GM08714 (cell line): ENCODE results near the gene ATP5F1C.
"Not testable (repeated sequence)": the region's sequence is repeated elsewhere in the genome, so short reads cannot be mapped to it uniquely, and the experiment has no call there.

Experiments used
- H3K4me3 ChIP-seq: fragments of 200-500 bp; sonication (Bioruptor generic); 2 replicates; pipeline ENCODE4 v1.5.1; 2014; ENCODE audit warnings: mild to moderate bottlenecking, low read length, inconsistent platforms
- ZNF274 ChIP-seq: IDR thresholded peaks from 2 replicates; pipeline ENCODE4 v1.6.1; 2012; ENCODE audit warnings: mild to moderate bottlenecking, low read depth, low read length

Gene ATP5F1C

DNA sequence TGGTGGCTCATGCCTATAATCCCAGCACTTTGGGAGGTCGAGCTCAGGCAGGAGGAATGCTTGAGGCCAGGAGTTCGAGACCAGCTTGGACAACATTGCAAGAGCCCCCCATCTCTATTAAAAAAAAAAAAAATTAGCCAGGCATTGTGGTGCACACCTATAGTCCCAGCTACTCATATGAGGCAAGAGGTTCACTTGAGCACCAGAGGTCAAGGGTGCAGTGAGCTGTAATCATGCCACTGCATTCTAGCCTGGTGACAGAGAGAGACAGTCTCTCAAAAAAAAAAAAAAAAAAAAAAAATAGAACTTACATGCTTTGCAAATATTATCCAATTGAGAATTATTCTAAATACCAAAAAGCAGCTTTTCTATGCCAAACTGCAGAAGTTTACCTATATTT is 11.2 kb upstream of the ATP5F1C start:
- TF ChIP-seq ZNF274, result no peak
- no peak overlapping the region for H3K4me3 ChIP-seq

DNA sequence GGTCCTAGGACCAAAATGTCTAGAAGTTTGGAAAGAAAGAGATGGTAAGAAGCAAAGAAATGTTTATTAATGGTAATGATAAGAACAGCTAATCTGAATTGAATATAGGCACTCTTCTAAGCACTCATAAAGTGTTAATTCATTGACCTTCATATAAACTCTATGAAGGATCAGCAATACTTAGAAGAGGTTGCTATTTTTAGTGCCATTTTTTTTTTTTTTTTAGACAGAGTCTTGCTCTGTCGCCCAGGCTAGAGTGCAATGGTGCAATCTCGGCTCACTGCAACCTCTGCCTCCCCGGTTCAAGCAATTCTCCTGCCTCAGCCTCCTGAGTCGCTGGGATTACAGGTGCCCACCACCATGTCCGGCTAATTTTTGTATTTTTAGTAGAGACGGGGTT is 5.8 kb upstream of the ATP5F1C start:
- H3K4me3 ChIP-seq, result not testable (repeated sequence)

DNA sequence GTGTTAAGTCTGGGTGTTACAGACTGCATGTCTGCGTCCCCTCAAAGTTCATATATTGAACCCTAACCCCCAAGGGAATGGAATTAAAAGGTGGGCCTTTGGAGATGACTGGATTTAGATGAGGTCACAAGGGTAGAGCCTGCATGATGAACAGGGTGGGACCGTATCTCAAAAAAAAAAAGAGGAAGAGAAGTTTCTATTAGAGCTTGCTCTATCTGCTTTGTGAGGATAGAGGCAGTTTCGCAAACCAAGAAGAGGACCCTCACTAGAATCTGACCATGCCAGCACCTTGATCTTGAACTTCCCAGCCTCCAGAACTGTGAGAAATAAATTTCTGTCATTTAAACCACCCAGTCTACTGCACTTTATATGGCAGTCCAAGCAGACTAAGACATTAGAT is 1.5 kb upstream of the ATP5F1C start:
- H3K4me3 ChIP-seq, result peak overlapping the region; percentile 89
- no peak for TF ChIP-seq ZNF274

DNA sequence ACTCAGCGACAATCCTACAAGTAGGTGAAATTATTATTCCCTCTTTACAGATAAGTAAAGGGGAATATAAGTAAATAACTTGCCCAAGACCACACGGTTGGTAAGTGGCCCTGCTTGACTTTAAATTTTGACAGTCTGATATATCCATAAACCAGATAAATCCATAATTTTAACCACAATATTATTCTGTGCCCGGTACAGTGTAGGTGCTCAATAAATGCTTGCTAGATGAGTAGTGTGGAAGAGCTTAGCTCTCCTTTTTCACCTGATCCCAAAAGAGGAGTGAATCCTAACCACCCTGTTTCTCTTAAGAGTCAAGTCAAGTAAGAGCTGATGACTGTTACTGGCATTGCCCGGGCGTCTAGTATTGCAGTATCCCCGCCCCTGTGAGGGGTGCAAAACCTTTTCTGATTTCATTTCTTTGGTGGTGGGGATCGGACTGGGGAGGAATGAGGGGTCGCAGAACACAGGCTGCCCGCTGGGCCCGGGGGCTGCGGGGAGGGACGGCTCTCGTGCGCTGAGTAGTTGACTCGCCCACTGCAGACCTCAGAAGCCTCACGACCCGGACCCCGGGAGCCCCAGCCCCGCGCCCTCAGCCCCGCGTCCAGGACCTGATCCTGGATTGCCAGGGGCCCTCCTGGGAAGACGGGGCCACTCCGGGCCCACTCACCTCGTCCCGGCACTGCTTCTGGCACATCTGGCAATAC is 674 bp upstream of the ATP5F1C start:
- H3K4me3 ChIP-seq, result peak overlapping the region; percentile 89
- no peak for TF ChIP-seq ZNF274

DNA sequence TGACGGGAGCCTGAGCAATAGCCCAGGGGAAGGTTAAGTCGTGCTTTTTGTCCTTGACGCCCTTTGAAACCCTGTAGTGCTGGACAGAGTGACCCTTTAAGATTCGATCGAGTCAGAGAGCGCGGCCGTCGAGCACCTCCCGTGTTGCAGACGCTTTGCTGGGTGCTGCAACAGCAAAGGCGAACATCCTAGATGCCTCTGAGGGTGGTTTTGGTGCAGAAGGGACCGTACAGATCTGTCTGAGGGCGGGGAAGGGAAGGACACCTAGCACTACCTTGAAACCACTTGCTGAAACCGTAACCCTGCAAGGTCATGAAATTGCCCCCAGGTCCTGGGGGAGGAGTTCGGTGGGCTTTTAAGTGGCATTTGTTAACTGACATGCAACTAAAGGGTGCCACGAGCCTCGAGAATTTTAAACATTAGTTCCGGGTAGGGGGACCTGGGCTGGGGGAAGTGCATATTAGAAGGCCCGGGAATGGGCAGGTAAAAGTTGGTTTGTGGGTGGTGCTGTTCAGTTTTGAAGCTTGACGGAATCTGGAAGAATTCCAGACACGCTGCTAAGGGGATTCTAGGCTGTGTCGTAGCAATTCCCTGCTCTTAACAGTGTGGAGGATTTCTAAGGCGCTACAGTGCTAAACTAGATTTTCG is 786 bp downstream of the ATP5F1C start:
- H3K4me3 ChIP-seq, result peak overlapping the region; percentile 89
- no peak for TF ChIP-seq ZNF274

DNA sequence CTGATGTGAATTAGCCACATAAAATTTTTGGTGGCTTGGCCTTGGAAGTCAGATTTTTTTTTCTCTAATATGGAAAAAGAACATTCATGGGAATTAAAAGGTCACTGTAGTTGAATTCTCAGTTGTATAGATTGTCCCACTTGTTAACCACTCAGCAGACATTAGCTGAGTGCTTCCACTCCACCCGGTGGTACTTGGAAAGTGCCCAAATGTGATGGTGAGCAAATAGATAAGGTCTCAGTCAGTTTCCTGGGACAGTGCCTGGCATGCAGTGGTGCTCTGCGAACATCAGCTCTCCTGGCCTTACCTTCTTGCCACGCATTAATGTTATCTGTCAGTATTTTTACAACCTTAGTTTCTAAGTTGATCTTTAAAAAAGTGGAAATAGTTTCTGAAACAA is 1.4 kb downstream of the ATP5F1C start:
- TF ChIP-seq ZNF274, result no peak
- H3K4me3 ChIP-seq, result peak overlapping the region; percentile 89

DNA sequence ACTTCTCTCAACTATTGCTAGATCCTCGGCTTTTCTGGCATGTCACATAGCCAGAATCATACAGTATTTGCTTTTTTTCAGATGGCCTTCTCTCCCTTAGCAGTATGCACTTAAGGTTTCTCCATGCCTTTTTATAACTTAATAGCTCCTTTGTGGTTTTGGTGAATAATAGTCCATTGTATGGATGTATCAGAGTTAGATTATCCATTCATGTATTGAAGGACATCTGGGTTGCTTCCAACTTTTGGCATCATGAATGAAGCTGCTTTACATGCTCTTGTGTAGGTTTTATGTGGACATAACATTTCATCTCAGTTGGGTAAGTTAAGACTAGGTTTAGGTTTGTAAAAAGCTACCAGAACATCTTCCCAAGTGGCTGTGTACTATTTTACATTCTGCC is 4.6 kb downstream of the ATP5F1C start:
- no peak for TF ChIP-seq ZNF274
- H3K4me3 ChIP-seq, result no peak overlapping the region

DNA sequence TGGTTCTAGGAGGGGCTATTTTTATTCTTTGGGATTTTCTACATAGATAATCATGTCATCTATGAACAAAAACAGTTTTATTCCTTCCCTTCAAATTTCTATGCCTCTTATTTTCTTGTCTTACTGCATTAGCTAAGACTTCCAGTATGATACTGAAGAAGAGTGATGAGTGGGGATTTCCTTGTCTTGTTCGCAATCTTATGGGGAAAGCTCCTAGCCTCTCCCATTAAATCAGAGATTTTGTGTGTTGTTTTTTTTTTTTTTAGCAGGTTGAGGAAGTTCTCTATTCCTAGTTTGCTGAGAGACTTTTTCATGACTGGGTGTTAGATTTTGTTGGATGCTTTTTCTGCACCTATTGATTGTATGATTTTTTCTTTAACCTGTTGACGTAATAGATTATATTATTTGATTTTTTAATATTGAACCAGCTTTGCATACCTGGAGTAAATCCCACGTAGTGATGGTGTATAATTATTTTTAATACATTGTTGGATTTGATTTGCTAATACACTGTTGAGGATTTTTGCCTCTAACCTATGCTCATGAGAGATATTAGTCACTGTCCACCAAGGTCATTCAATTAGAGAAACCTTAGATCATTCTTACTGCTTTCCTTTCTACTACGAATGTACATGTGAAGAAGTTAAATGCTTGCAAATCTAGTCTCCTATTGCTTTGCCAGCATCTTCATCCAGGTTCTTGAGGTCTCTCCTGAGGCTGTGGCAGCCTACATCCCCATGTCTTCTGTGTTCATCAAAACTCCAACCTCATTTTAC is 6.5 kb downstream of the ATP5F1C start:
- H3K4me3 ChIP-seq, result no peak overlapping the region
- TF ChIP-seq ZNF274, result no peak

DNA sequence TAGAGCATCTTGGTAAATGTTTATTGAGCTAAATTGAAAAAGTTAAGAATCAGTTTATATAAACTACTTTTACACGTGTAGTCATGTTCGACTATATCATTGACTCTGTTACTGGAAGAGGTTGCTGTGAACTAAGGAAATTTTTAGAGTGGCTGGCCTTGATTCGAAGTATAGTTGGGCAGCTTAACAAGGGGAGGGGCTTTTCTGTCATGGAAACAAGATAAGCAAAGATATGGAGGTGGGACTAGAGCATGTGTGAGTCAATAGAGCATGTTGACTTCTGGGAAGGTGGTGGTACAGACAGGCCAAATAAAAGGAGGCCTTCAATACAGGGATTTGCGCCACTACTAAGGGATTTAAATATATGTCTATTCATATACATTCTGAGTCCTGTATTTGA is 7.6 kb downstream of the ATP5F1C start:
- no peak for TF ChIP-seq ZNF274
- no peak overlapping the region for H3K4me3 ChIP-seq

DNA sequence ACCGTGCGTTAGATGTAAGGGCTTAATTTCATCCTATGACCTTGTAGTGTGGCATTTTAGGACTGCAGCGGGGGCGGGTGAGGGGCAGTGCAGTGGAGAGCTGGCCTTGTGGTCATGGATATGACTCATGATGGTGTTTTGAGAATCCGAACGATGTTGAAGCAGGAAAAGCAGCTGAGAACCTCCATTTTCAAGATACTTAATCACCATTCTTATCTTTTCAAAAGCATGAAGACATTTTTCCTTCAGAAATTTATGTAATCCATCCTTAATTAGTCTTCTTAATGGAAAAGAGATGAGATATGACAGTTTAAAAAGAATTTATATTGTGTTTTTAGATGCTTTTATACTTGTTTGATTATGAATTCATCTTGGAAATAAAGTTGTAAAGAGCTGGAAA is 9.6 kb downstream of the ATP5F1C start:
- no peak for TF ChIP-seq ZNF274
- no peak overlapping the region for H3K4me3 ChIP-seq

DNA sequence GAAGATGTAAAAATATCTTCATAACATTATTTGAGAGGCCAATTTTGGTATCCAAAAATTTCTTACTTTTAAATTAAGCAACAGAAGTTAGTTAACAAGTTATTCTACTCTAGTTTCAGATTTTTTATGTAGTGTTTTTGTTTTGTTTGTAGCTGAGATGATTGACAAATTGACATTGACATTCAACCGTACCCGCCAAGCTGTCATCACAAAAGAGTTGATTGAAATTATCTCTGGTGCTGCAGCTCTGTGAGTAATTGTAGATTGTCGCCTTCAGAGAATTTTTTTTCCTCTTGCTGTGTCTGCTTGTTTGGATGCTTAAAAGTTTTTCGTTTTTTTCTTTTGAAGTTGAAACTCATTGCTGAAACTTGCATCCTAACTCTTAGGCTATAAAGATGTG is 14.6 kb downstream of the ATP5F1C start:
- no peak for TF ChIP-seq ZNF274
- no peak overlapping the region for H3K4me3 ChIP-seq

DNA sequence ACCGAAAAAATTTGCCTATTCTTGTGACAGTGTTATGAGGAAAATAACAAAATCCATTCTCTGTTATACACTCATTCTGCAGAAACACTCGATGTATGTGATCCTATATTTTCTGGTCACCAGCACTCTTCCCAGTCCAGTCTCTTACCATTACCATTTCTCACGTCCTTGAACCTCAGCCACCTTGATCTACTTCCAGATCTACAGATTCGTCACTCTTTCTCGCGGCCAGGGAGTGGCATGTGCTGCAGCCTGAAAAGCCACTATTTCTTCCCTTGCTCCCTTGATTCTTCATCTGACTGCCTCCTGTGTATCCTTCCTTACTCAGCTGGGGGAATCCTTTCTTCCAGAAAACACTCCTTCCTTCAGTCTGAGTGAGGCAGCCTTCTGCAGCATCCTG is 16.2 kb downstream of the ATP5F1C start:
- no peak overlapping the region for H3K4me3 ChIP-seq
- TF ChIP-seq ZNF274, result no peak

DNA sequence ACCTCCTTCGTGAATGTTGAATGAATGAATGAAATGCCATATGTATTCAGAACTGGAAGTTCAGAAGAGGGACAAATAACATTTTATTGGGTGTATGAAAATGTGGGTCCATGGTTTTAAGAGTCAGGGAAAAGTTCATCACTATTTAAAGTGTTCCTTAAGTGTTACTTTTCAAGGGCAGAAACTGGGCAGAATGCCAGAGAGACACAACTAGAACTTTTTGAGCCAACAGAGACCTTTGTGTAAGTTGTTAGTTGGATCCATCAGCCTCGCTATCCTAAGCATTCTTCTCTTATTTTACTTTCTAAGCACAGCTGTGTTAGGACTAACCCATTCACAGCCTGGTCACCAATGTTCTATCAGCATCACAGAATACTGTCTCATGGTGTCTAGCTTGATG is 16.8 kb downstream of the ATP5F1C start:
- no peak overlapping the region for H3K4me3 ChIP-seq
- no peak for TF ChIP-seq ZNF274

DNA sequence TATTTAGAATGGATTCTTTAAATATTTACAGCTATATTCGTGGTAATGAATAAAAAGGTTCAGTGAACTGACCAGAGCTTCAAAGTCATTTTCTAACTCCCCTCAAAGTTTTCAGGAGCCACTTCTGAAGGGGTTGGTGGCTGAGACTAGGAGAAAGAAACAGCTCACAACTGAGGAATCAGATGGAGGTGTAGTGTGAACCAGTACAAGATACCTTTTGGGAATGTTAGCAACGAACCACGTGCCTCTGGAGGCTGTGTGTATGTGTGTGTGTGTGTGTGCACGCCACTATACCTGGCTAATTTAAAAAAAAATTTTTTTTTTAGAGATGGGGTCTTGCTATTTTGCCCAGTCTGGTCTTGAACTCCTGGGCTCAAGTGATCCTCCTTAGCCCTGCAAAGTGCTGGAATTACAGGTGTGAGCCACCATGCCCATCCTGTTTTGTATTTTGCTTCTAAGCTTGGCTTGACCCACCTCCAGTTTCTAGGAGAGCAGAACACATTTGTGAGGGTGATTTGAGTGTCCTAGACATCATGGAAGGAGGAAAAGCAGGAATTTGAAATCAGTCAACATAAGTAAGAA is 20.8 kb downstream of the ATP5F1C start:
- no peak overlapping the region for H3K4me3 ChIP-seq
- no peak for TF ChIP-seq ZNF274

DNA sequence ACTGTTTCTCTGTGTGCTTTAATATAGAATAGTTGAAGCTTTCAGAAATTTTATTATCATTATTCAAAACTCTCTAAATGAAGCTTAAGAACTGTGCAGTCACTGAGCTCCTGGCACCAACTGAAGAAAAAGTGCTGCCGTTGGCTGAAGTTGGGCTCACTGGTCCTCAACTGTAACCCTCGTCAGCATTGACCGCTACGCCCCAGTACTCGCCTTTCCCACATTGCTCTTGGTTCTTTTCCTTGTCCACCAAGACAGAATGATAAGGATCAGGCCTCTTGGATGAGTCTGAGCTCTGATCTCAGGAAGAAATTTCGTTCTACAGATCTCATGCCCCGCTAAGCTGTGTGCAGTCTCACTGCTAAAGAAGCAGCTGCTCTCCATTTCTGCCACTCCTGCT is 22.5 kb downstream of the ATP5F1C start:
- no peak for TF ChIP-seq ZNF274

More for the DNA sequence above, 22.5 kb downstream of the ATP5F1C start:
- H3K4me3 ChIP-seq, result no peak overlapping the region
